Effector memory CD4-positive, alpha-beta T cell (primary cell): Measurements from ENCODE around the gene BTBD8.

Source experiments
- DNase-seq, 3 donors: peaks; one replicate each; pipeline ENCODE4 v3.0.0-alpha.2; 2020
- H3K27ac ChIP-seq: 2 replicates; pipeline ENCODE4 v1.7.0; 2013; ENCODE audit warnings: mild to moderate bottlenecking, low read length, moderate library complexity; ENCODE audit not compliant: insufficient read depth, poor library complexity, severe bottlenecking
- H3K27me3 ChIP-seq: replicated peaks from 2 replicates; pipeline ENCODE4 v1.7.0; 2013; ENCODE audit warnings: mild to moderate bottlenecking, low read length; ENCODE audit not compliant: insufficient read depth, control insufficient read depth, poor library complexity, severe bottlenecking
- H3K36me3 ChIP-seq: 2 replicates; pipeline ENCODE4 v1.7.0; 2013; ENCODE audit warnings: mild to moderate bottlenecking, low read length, moderate library complexity; ENCODE audit not compliant: control insufficient read depth, insufficient read depth
- H3K4me1 ChIP-seq: 2 replicates; pipeline ENCODE4 v1.7.0; 2013; ENCODE audit warnings: low read length, mild to moderate bottlenecking; ENCODE audit not compliant: control insufficient read depth, insufficient read depth, poor library complexity, severe bottlenecking
- H3K4me3 ChIP-seq: 2 replicates; pipeline ENCODE4 v1.7.0; 2013; ENCODE audit warnings: low read length, low read depth, mild to moderate bottlenecking; ENCODE audit not compliant: insufficient read depth, poor library complexity, severe bottlenecking
- H3K9me3 ChIP-seq: 2 replicates; pipeline ENCODE4 v1.7.0; 2013; ENCODE audit warnings: mild to moderate bottlenecking, low read length, moderate library complexity; ENCODE audit not compliant: control insufficient read depth

BTBD8 gene

GRCh38 chr1:92217721-92218120 lies 137.6 kb downstream of the BTBD8 start, which contains the start of gene C1orf146:
TSS of gene C1orf146 (plus strand) at chr1:92217915. CDS start at chr1:92231421, 13,506 bp downstream.
- Histone ChIP-seq H3K36me3 (no peaks in the 10 kb centered on the region), H3K9me3 (no peaks in the 10 kb centered on the region), H3K4me3 (no peak within 1 kb of the TSS), H3K27me3 (no peaks in the 10 kb centered on the region), H3K4me1 (no peaks in the 10 kb centered on the region), H3K27ac (no peak within 1 kb of the TSS)
- no peak for DNase-seq

GRCh38 chr1:92218559-92218958 lies 138.4 kb downstream of the BTBD8 start:
- Histone ChIP-seq H3K27me3 (no peaks in the 10 kb centered on the region), H3K4me3 (no peak overlapping the region), H3K27ac (no peak overlapping the region), H3K4me1 (no peaks in the 10 kb centered on the region), H3K36me3 (no peaks in the 10 kb centered on the region), H3K9me3 (no peaks in the 10 kb centered on the region)
- no peak for DNase-seq

GRCh38 chr1:92219028-92219427 lies 138.9 kb downstream of the BTBD8 start:
- H3K27ac ChIP-seq, result no peak overlapping the region
- no peaks in the 10 kb centered on the region for H3K36me3 ChIP-seq
- no peaks in the 10 kb centered on the region for H3K9me3 ChIP-seq
- no peaks in the 10 kb centered on the region for H3K4me1 ChIP-seq
- no peak for DNase-seq
- no peak overlapping the region for H3K4me3 ChIP-seq
- no peaks in the 10 kb centered on the region for H3K27me3 ChIP-seq

- no peak overlapping the region for H3K27ac ChIP-seq
- H3K27me3 ChIP-seq, result no peaks in the 10 kb centered on the region
- no peaks in the 10 kb centered on the region for H3K9me3 ChIP-seq
- H3K4me3 ChIP-seq, result no peak overlapping the region
- H3K4me1 ChIP-seq, result no peaks in the 10 kb centered on the region
- no peak for DNase-seq
- H3K36me3 ChIP-seq, result no peaks in the 10 kb centered on the region
These were observed 148.3 kb downstream of the BTBD8 start for GRCh38 chr1:92228401-92228800.

- no peak for DNase-seq
- Histone ChIP-seq H3K27ac (no peak overlapping the region), H3K9me3 (no peaks in the 10 kb centered on the region), H3K27me3 (no peaks in the 10 kb centered on the region), H3K36me3 (no peaks in the 10 kb centered on the region), H3K4me3 (no peak overlapping the region), H3K4me1 (no peaks in the 10 kb centered on the region)
These were observed 150.6 kb downstream of the BTBD8 start for GRCh38 chr1:92230736-92231135.
